GM12878 (cell line): ENCODE data around the gene RAP1B. TPM values are rescaled to one million over a fixed set of nuclear protein-coding genes. Genes with fewer than 3 reads are reported as not detected.

Experiments
- CHD4 ChIP-seq: fragments of 200-600 bp; sonication (generic); IDR thresholded peaks from 2 replicates; pipeline ENCODE4 v1.6.1; 2016; ENCODE audit warnings: mild to moderate bottlenecking
- EZH2 ChIP-seq: IDR thresholded peaks from 2 replicates; pipeline ENCODE4 v1.6.1; 2012; ENCODE audit warnings: low read depth, mild to moderate bottlenecking, control low read depth, inconsistent platforms, low read length, borderline replicate concordance; ENCODE audit not compliant: control insufficient read depth
- KAT2A ChIP-seq: conservative IDR thresholded peaks from 2 replicates; pipeline ENCODE4 v1.6.1; 2011; ENCODE audit warnings: low read depth, low read length; ENCODE audit not compliant: control insufficient read depth
- MYC ChIP-seq: IDR thresholded peaks from 2 replicates; pipeline ENCODE4 v1.6.1; 2011; ENCODE audit warnings: mild to moderate bottlenecking, low read length, moderate library complexity, inconsistent platforms; ENCODE audit not compliant: insufficient read depth, insufficient replicate concordance, insufficient read length, severe bottlenecking
- NR2C2 ChIP-seq: IDR thresholded peaks from 2 replicates; pipeline ENCODE4 v1.6.1; 2011; ENCODE audit warnings: borderline replicate concordance, low read depth; ENCODE audit not compliant: control insufficient read depth, insufficient read length
- NR2F1 ChIP-seq: fragments of 450-650 bp; conservative IDR thresholded peaks from 2 replicates; pipeline ENCODE4 v1.6.1; 2017; ENCODE audit warnings: mild to moderate bottlenecking
- POLR2AphosphoS2 ChIP-seq: IDR thresholded peaks from 2 replicates; pipeline ENCODE4 v1.6.1; 2011; ENCODE audit warnings: low read depth, mild to moderate bottlenecking, low read length, improper control_type of control experiment, moderate library complexity
- RELA ChIP-seq: fragments of 450-650 bp; IDR thresholded peaks from 2 replicates; pipeline ENCODE4 v1.8.0; 2014; ENCODE audit warnings: borderline replicate concordance; ENCODE audit not compliant: partially characterized antibody
- SP1 ChIP-seq: IDR thresholded peaks from one replicate; pipeline ENCODE4 v1.6.1; 2011; ENCODE audit warnings: low read depth, low read length
- STAT1 ChIP-seq: fragments of 450-650 bp; conservative IDR thresholded peaks from 2 replicates; pipeline ENCODE4 v1.6.1; 2014; ENCODE audit warnings: antibody characterized with exemption, mild to moderate bottlenecking
- STAT3 ChIP-seq: IDR thresholded peaks from 2 replicates; pipeline ENCODE4 v1.6.1; 2011; ENCODE audit warnings: low read depth, low read length, improper control_type of control experiment
- TCF12 ChIP-seq: IDR thresholded peaks from 2 replicates; pipeline ENCODE4 v1.6.1; 2011; ENCODE audit warnings: low read depth, mild to moderate bottlenecking, low read length
- YY1 ChIP-seq: IDR thresholded peaks from 2 replicates; pipeline ENCODE4 v1.6.1; 2011; ENCODE audit warnings: low read depth, mild to moderate bottlenecking, low read length
- ZNF207 ChIP-seq: fragments of 450-650 bp; IDR thresholded peaks from 2 replicates; pipeline ENCODE4 v1.6.1; 2014; ENCODE audit warnings: antibody characterized with exemption, mild to moderate bottlenecking, borderline replicate concordance
- polyA plus RNA-seq, 11 experiments: library from polyadenylated mRNA; depleted of rRNA in 4 of 11; unstranded in 6 of 11; stranded (reverse) in 5 of 11; fragments of >200 nt; fragmentation: Nextera tagmentation in 4 of 11; fragmentation: Illumina TruSeq in 1 of 11; extraction: Ambion mirVana in 4 of 11; extraction: Trizol in 1 of 11; gene quantifications; 1 replicate in 1 of 11; 2 replicates in 10 of 11; pipeline versions ENCODE4 v1.2.1 to v1.2.3, GENCODE V29; 2011 to 2016; ENCODE audit warnings: inconsistent platforms in 2 of 11, missing spikeins in 2 of 11, low read depth in 1 of 11
- total RNA-seq, 4 experiments: library from RNA; depleted of rRNA in 3 of 4; stranded (reverse); fragments of >200 nt in 3 of 4; fragmentation: Illumina TruSeq in 1 of 4; extraction: Trizol in 1 of 4; gene quantifications; 2 replicates each; pipeline versions ENCODE4 v1.2.1 to v1.2.3, GENCODE V29; 2013 to 2021
- TF ChIP-seq, protein P1 (sequence below): IDR thresholded peaks from 2 replicates; pipeline ENCODE4 v1.6.1; 2011; ENCODE audit warnings: mild to moderate bottlenecking, low read depth, low read length, moderate library complexity; ENCODE audit not compliant: insufficient replicate concordance
- TF ChIP-seq, protein P2 (sequence below): fragments of 450-650 bp; conservative IDR thresholded peaks from 2 replicates; pipeline ENCODE4 v1.6.1; 2017; ENCODE audit warnings: mild to moderate bottlenecking, moderate library complexity
- TF ChIP-seq, protein P3 (sequence below): IDR thresholded peaks from 2 replicates; pipeline ENCODE4 v1.6.1; 2011; ENCODE audit warnings: borderline replicate concordance, low read depth, mild to moderate bottlenecking, moderate library complexity, mixed read lengths, low read length; ENCODE audit not compliant: insufficient read depth; ENCODE audit errors: extremely low read length
- TF ChIP-seq, protein P4 (sequence below): fragments of 450-650 bp; IDR thresholded peaks from 2 replicates; pipeline ENCODE4 v1.6.1; 2017; ENCODE audit warnings: mild to moderate bottlenecking
- TF ChIP-seq, protein P5 (sequence below): fragments of 450-650 bp; formaldehyde crosslinking; IDR thresholded peaks from 2 replicates; pipeline ENCODE4 v1.5.0; 2022; ENCODE audit warnings: mild to moderate bottlenecking, missing genetic modification characterization

RAP1B gene
- total and polyA plus RNA-seq, 10 of the 15 experiments (the other 5 are each of a cell fraction or from before 2014, with no cell fraction given) = 88.9 to 219 (median 127) TPM

DNA sequence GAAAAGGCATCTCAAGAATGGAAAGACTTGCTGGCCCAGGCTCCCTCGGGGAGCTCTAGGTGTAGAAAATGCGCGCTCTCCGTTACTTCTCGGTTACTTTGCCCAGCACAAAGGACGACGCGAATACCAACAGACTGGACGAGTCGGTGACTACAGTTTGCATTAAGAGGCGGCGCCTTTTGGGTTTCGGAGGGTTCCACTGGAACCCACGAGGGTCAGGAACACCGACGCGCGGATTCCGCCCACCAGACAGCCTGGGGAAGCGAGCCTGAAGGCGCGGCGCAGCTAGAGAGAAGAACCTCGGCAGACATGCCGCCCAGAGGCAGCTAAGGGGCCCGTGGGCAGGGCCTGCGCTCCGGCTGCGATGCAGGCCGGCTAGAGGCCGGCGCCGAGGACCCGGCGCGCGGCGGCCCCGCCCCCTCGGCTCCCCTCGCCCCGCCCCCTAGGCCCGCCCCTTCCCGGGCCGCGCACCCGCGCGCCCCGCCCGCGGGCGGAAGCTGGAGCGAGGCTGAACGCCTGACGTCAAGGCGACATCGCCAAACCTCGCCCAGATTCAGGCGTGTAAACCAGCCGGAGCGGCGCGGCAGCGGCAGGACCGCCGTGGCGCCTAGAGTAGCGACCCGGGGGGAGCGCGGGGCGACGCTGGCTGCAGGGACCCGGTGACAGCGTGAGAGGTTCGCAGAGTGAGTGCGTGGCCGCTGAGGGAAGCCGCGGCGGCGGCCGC, at the start of gene RAP1B (continued):
- TF ChIP-seq, protein P1, sequence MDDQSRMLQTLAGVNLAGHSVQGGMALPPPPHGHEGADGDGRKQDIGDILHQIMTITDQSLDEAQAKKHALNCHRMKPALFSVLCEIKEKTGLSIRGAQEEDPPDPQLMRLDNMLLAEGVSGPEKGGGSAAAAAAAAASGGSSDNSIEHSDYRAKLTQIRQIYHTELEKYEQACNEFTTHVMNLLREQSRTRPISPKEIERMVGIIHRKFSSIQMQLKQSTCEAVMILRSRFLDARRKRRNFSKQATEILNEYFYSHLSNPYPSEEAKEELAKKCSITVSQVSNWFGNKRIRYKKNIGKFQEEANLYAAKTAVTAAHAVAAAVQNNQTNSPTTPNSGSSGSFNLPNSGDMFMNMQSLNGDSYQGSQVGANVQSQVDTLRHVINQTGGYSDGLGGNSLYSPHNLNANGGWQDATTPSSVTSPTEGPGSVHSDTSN = no peak
- TF ChIP-seq EZH2 (no peak), NR2F1 (0 out of 2 replicates have a peak, but pooled peaks have one; percentile 48), ZNF207 (peak; percentile 60; the same call in 1 of the 2 replicates), CHD4 (no peak), YY1 (peak; percentile 54; the same call in 1 of the 2 replicates), STAT3 (no peak), MYC (peak; percentile 23), POLR2AphosphoS2 (peak; percentile 91), SP1 (peak; percentile 17), NR2C2 (no peak), KAT2A (no peak), RELA (peak; percentile 56), STAT1 (no peak), TCF12 (no peak)
- TF ChIP-seq, protein P2, sequence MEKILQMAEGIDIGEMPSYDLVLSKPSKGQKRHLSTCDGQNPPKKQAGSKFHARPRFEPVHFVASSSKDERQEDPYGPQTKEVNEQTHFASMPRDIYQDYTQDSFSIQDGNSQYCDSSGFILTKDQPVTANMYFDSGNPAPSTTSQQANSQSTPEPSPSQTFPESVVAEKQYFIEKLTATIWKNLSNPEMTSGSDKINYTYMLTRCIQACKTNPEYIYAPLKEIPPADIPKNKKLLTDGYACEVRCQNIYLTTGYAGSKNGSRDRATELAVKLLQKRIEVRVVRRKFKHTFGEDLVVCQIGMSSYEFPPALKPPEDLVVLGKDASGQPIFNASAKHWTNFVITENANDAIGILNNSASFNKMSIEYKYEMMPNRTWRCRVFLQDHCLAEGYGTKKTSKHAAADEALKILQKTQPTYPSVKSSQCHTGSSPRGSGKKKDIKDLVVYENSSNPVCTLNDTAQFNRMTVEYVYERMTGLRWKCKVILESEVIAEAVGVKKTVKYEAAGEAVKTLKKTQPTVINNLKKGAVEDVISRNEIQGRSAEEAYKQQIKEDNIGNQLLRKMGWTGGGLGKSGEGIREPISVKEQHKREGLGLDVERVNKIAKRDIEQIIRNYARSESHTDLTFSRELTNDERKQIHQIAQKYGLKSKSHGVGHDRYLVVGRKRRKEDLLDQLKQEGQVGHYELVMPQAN = peak; percentile 60; the same call in 1 of the 2 replicates
- TF ChIP-seq, protein P3, sequence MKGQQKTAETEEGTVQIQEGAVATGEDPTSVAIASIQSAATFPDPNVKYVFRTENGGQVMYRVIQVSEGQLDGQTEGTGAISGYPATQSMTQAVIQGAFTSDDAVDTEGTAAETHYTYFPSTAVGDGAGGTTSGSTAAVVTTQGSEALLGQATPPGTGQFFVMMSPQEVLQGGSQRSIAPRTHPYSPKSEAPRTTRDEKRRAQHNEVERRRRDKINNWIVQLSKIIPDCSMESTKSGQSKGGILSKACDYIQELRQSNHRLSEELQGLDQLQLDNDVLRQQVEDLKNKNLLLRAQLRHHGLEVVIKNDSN = no peak
- TF ChIP-seq, protein P4, sequence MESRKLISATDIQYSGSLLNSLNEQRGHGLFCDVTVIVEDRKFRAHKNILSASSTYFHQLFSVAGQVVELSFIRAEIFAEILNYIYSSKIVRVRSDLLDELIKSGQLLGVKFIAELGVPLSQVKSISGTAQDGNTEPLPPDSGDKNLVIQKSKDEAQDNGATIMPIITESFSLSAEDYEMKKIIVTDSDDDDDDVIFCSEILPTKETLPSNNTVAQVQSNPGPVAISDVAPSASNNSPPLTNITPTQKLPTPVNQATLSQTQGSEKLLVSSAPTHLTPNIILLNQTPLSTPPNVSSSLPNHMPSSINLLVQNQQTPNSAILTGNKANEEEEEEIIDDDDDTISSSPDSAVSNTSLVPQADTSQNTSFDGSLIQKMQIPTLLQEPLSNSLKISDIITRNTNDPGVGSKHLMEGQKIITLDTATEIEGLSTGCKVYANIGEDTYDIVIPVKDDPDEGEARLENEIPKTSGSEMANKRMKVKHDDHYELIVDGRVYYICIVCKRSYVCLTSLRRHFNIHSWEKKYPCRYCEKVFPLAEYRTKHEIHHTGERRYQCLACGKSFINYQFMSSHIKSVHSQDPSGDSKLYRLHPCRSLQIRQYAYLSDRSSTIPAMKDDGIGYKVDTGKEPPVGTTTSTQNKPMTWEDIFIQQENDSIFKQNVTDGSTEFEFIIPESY = no peak
- TF ChIP-seq, protein P5, sequence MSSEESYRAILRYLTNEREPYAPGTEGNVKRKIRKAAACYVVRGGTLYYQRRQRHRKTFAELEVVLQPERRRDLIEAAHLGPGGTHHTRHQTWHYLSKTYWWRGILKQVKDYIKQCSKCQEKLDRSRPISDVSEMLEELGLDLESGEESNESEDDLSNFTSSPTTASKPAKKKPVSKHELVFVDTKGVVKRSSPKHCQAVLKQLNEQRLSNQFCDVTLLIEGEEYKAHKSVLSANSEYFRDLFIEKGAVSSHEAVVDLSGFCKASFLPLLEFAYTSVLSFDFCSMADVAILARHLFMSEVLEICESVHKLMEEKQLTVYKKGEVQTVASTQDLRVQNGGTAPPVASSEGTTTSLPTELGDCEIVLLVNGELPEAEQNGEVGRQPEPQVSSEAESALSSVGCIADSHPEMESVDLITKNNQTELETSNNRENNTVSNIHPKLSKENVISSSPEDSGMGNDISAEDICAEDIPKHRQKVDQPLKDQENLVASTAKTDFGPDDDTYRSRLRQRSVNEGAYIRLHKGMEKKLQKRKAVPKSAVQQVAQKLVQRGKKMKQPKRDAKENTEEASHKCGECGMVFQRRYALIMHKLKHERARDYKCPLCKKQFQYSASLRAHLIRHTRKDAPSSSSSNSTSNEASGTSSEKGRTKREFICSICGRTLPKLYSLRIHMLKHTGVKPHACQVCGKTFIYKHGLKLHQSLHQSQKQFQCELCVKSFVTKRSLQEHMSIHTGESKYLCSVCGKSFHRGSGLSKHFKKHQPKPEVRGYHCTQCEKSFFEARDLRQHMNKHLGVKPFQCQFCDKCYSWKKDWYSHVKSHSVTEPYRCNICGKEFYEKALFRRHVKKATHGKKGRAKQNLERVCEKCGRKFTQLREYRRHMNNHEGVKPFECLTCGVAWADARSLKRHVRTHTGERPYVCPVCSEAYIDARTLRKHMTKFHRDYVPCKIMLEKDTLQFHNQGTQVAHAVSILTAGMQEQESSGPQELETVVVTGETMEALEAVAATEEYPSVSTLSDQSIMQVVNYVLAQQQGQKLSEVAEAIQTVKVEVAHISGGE = no peak
